ENCODE measurements around the gene LY86.

LY86 gene

DNA sequence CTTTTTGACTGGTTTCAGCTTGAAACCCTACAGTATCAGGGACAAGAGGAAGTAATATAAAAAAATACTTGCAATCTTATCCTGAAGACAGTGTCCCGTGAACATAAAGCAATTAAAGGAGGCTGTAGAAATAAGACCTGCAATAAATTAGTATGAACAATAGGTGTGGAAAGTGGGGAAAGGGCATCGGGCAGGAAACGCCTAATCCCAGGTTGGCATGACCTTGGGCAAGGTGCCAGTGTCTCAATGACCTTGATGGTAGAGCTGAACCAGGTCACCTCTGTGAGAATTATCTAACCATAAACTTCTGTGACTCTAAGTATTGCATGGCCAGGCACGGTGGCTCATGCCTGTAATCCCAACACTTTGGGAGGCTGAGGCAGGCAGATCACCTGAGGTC lies 115.2 kb downstream of the LY86 start:
- TF ChIP-seq, protein P1, sequence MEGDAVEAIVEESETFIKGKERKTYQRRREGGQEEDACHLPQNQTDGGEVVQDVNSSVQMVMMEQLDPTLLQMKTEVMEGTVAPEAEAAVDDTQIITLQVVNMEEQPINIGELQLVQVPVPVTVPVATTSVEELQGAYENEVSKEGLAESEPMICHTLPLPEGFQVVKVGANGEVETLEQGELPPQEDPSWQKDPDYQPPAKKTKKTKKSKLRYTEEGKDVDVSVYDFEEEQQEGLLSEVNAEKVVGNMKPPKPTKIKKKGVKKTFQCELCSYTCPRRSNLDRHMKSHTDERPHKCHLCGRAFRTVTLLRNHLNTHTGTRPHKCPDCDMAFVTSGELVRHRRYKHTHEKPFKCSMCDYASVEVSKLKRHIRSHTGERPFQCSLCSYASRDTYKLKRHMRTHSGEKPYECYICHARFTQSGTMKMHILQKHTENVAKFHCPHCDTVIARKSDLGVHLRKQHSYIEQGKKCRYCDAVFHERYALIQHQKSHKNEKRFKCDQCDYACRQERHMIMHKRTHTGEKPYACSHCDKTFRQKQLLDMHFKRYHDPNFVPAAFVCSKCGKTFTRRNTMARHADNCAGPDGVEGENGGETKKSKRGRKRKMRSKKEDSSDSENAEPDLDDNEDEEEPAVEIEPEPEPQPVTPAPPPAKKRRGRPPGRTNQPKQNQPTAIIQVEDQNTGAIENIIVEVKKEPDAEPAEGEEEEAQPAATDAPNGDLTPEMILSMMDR (IDR thresholded peaks at IDR 0.05; ENCODE audit: low read depth, low read length, missing control alignments), result no peak
- H3K4me3 ChIP-seq (ENCODE audit: low read depth, low read length), result no peak overlapping the region
- no peak for DNase-seq
- no peaks in the 10 kb centered on the region for H3K36me3 ChIP-seq (replicated peaks)
- no peak overlapping the region for H3K27ac ChIP-seq
- in situ Hi-C loops (cut with HindIII; ENCODE audit: low pct_ligation_motif_present, low sequenced_read_pairs), result loop anchor here (25.0 kb wide), 1 partner anchor 534 kb away; no protein-coding TSS in a partner anchor
- no peaks in the 10 kb centered on the region for H3K27me3 ChIP-seq (replicated peaks)

Data from brain microvascular endothelial cell (primary cell).